Vagina (tissue), 2 donors: ENCODE data around the gene PPP2R2C.

Source experiments
- POLR2AphosphoS5 ChIP-seq, 2 donors: sonication (generic); formaldehyde crosslinking; IDR thresholded peaks; one replicate each; pipeline ENCODE4 v1.9.0; 2017; ENCODE audit warnings: antibody characterized with exemption in 2 of 2, mild to moderate bottlenecking in 2 of 2, low read depth in 1 of 2; ENCODE audit not compliant: insufficient read depth in 1 of 2
- TF ChIP-seq, protein P1 (sequence below), 3 experiments: fragments of 450-650 bp in 2 of 3; fragments of 200-600 bp in 1 of 3; sonication (generic) in 1 of 3; IDR thresholded peaks; one replicate each; pipeline ENCODE4 v1.5.1; 2017 to 2019; ENCODE audit warnings: antibody characterized with exemption in 3 of 3, mild to moderate bottlenecking in 2 of 3, moderate library complexity in 2 of 3

- TF ChIP-seq, protein P1, sequence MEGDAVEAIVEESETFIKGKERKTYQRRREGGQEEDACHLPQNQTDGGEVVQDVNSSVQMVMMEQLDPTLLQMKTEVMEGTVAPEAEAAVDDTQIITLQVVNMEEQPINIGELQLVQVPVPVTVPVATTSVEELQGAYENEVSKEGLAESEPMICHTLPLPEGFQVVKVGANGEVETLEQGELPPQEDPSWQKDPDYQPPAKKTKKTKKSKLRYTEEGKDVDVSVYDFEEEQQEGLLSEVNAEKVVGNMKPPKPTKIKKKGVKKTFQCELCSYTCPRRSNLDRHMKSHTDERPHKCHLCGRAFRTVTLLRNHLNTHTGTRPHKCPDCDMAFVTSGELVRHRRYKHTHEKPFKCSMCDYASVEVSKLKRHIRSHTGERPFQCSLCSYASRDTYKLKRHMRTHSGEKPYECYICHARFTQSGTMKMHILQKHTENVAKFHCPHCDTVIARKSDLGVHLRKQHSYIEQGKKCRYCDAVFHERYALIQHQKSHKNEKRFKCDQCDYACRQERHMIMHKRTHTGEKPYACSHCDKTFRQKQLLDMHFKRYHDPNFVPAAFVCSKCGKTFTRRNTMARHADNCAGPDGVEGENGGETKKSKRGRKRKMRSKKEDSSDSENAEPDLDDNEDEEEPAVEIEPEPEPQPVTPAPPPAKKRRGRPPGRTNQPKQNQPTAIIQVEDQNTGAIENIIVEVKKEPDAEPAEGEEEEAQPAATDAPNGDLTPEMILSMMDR (IDR thresholded peaks at IDR 0.05), result no peak
- TF ChIP-seq POLR2AphosphoS5 (IDR thresholded peaks at IDR 0.05; ENCODE audit: insufficient read depth in 1 of 2, low read depth in 1 of 2), result no peak
Measured at GRCh38 chr4:6368601-6369000, 103.8 kb downstream of the PPP2R2C start.
